Stimulated activated effector memory CD8-positive, alpha-beta T cell treated with anti-CD3 and anti-CD28 coated beads, Interleukin-12 subunit alpha, Interleukin-12 subunit beta, amount 100 ng/mL, for 72 hours (primary cell): ENCODE measurements around the gene PCDHB12.
A peak's percentile ranks its signal among the peaks of the same experiment; 100 is the strongest.
"Not testable (repeated sequence)": the region's sequence is repeated elsewhere in the genome, so short reads cannot be mapped to it uniquely, and the experiment has no call there.

ENCODE experiments used
- ATAC-seq: fragments of 150-1000 bp; cut with Tn5 transposase; 2 replicates; pipeline ENCODE4 v1.10.0; 2021
- DNase-seq, 2 donors: peaks; one replicate each; pipeline ENCODE4 v3.0.0; 2021 to 2022; ENCODE audit warnings: low spot score in 2 of 2
- H3K27ac Mint-ChIP-seq: one replicate; pipeline ENCODE4 v1.8.0; 2022; ENCODE audit warnings: mild to moderate bottlenecking, mixed read lengths
- H3K36me3 Mint-ChIP-seq: one replicate; pipeline ENCODE4 v1.8.0; 2022; ENCODE audit warnings: mild to moderate bottlenecking, mixed read lengths
- H3K4me1 Mint-ChIP-seq: one replicate; pipeline ENCODE4 v1.8.0; 2022; ENCODE audit warnings: mixed read lengths
- H3K4me3 Mint-ChIP-seq: one replicate; pipeline ENCODE4 v1.8.0; 2022; ENCODE audit warnings: mild to moderate bottlenecking, mixed read lengths
- H3K9me3 Mint-ChIP-seq: one replicate; pipeline ENCODE4 v1.8.0; 2022; ENCODE audit warnings: mixed read lengths

Gene PCDHB12

DNA sequence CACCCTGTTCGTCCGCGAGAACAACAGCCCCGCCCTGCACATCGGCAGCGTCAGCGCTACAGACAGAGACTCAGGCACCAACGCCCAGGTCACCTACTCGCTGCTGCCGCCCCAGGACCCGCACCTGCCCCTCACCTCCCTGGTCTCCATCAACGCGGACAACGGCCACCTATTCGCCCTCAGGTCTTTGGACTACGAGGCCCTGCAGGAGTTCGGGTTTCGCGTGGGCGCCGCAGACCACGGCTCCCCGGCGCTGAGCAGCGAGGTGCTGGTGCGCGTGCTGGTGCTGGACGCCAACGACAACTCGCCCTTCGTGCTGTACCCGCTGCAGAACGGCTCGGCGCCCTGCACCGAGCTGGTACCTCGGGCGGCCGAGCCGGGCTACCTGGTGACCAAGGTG lies 27.4 kb downstream of the PCDHB12 start:
- H3K4me1 Mint-ChIP-seq, ATAC-seq, H3K4me3 Mint-ChIP-seq, H3K27ac Mint-ChIP-seq, DNase-seq, H3K36me3 Mint-ChIP-seq: not testable (repeated sequence)
- peaks cover 22% of the 10 kb centered on the region for H3K9me3 Mint-ChIP-seq

DNA sequence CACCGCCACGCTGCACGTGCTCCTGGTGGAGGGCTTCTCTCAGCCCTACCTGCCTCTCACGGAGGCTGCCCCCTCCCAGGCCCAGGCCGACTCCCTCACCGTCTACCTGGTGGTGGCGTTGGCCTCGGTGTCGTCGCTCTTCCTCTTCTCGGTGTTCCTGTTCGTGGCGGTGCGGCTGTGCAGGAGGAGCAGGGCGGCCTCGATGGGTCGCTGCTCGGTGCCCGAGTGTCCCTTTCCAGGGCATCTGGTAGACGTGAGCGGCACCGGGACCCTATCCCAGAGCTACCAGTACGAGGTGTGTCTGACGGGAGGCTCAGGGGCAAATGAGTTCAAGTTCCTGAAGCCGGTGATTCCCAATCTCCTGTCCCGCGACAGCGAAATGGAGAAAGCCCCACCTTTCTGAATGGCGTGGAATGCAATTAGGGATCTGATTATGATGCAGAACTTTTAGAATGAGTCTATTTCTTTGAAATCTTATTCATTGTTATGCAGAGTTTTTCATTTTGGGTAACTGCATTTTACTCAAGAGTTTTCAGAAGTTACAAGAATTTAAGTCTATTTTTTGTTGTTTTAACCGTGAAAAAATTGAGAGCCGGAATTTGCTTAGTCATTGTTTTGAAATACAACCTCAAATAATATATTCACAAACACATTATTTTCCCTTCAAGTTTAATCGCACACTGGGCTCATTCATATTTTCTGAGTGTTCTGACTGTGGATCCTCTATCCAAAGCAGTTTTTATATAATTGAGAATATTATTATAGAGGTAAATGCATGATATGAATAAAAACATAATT lies 28.2 kb downstream of the PCDHB12 start:
- Mint-ChIP-seq H3K9me3 (peaks cover 19% of the 10 kb centered on the region), H3K4me1 (no peaks in the 10 kb centered on the region), H3K36me3 (no peaks in the 10 kb centered on the region), H3K4me3 (no peak overlapping the region), H3K27ac (no peak overlapping the region)
- DNase-seq: no peak
- ATAC-seq: no peak

DNA sequence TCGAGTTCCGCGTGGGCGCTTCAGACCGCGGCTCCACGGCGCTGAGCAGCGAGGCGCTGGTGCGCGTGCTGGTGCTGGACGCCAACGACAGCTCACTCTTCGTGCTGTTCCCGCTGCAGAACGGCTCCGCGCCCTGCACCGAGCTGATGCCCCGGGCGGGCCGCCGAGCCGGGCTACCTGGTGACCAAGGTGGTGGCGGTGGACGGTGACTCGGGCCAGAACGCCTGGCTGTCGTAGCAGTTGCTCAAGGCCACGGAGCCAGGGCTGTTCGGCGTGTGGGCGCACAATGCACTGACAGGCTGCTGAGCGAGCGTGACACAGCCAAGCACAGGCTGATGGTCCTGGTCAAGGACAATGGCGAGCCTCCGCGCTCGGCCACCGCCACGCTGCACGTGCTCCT lies 33.0 kb downstream of the PCDHB12 start:
- Mint-ChIP-seq H3K9me3 (peaks cover 23% of the 10 kb centered on the region), H3K27ac (no peak overlapping the region), H3K4me3 (no peak overlapping the region), H3K4me1 (peaks cover 4% of the 10 kb centered on the region), H3K36me3 (no peaks in the 10 kb centered on the region)
- no peak for ATAC-seq
- no peak for DNase-seq

DNA sequence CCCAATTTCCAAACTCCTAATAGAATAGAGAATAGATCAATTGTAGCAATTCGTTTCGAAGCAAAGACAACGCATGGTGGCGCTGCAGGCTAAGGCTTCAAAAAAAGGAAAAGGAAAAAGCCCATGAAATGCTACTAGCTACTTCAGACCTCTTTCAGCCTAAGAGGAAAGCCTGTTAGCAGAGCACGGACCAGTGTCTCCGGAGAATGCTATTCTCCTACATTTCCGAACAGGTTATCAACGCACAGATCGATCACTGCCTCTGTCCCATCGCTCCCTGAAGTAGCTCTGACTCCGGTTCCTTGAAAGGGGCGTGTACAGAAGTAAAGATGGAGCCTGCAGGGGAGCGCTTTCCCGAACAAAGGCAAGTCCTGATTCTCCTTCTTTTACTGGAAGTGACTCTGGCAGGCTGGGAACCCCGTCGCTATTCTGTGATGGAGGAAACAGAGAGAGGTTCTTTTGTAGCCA lies 36.8 kb downstream of the PCDHB12 start, which contains the start of gene PCDHB15:
Gene PCDHB15, plus strand, starts transcription at position 146 of the 468 bp plus-strand sequence. Its CDS starts 184 bp downstream, at position 330.
- peak within 1 kb of the TSS; percentile 23 for H3K4me3 Mint-ChIP-seq
- peaks cover 33% of the 10 kb centered on the region for H3K9me3 Mint-ChIP-seq
- DNase-seq: no peak
- H3K27ac Mint-ChIP-seq: no peak within 1 kb of the TSS
- no peaks in the 10 kb centered on the region for H3K36me3 Mint-ChIP-seq
- ATAC-seq: no peak
- peaks cover 4% of the 10 kb centered on the region for H3K4me1 Mint-ChIP-seq

DNA sequence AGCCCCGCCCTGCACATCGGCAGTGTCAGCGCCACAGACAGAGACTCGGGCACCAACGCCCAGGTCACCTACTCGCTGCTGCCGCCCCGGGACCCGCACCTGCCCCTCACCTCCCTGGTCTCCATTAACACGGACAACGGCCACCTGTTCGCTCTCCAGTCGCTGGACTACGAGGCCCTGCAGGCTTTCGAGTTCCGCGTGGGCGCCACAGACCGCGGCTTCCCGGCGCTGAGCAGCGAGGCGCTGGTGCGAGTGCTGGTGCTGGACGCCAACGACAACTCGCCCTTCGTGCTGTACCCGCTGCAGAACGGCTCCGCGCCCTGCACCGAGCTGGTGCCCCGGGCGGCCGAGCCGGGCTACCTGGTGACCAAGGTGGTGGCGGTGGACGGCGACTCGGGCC lies 38.5 kb downstream of the PCDHB12 start:
- not testable (repeated sequence) for H3K27ac Mint-ChIP-seq, H3K4me1 Mint-ChIP-seq
- H3K9me3 Mint-ChIP-seq: peaks cover 28% of the 10 kb centered on the region

DNA sequence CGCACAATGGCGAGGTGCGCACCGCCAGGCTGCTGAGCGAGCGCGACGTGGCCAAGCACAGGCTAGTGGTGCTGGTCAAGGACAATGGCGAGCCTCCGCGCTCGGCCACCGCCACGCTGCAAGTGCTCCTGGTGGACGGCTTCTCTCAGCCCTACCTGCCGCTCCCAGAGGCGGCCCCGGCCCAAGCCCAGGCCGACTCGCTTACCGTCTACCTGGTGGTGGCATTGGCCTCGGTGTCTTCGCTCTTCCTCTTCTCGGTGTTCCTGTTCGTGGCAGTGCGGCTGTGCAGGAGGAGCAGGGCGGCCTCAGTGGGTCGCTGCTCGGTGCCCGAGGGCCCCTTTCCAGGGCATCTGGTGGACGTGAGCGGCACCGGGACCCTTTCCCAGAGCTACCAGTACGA lies 38.9 kb downstream of the PCDHB12 start:
- peaks cover 27% of the 10 kb centered on the region for H3K9me3 Mint-ChIP-seq
- not testable (repeated sequence) for H3K36me3 Mint-ChIP-seq, ATAC-seq, H3K4me3 Mint-ChIP-seq, H3K27ac Mint-ChIP-seq, H3K4me1 Mint-ChIP-seq, DNase-seq

More for the DNA sequence above, 38.5 kb downstream of the PCDHB12 start:
- DNase-seq, H3K36me3 Mint-ChIP-seq, ATAC-seq, H3K4me3 Mint-ChIP-seq: not testable (repeated sequence)

DNA sequence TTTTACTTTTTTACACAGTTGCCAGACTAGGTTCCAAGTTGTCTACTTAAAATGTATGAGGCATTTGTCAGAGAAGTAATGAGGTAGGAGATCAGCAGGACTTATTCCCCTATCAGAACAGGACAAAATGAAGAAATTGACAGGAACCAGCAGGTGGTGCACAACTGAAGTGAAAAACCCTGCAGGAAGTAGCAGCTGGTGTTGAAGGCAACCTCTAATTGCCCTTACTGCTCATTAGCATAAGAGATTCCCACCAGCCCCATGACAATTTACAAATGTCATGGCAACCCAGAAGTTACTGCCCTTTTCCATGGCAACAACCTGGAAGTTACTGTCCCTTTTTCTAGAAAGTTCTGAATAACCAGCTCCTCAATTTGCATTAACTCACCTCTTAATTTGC lies 42.1 kb downstream of the PCDHB12 start:
- ATAC-seq (no peak), DNase-seq (no peak)
- Mint-ChIP-seq H3K4me3 (no peak overlapping the region), H3K36me3 (no peaks in the 10 kb centered on the region), H3K27ac (no peak overlapping the region), H3K9me3 (peaks cover 28% of the 10 kb centered on the region), H3K4me1 (no peaks in the 10 kb centered on the region)

DNA sequence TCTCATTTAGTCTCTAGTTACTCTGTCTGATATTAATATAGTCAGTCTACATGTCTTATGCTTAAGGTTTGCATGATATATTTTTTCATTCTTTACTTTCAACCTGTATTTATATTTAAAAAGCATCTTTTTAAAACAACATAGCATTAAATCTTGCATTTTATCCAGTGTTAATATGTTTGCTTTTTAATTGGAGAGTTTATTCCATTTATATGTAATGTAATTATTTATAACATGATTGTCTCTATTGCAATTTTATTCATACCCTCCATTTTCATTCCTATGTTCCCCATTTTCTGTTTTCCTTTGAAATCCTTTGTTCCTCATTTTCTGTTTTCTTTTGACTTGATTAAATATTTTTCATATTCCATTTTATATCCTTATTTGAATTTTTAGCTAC lies 49.9 kb downstream of the PCDHB12 start:
- no peak for ATAC-seq
- peaks cover 46% of the 10 kb centered on the region for H3K9me3 Mint-ChIP-seq

DNA sequence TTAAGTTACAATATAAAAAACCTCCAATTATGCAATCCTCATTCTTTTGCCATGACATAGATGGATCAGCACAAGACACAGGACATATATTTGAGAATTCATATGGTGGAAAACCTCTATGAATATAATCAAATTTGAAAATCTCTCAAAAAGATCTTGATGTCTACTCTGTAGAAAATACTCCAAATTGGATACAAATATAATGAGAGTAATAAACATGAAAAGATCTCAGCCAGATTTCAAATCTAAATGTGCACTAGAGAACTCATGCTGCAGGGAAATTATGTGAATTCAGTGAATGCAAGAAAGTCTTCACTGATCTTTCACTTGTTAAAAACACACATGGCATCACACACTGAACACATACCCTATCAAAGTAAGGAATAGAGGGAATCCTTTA lies 50.4 kb downstream of the PCDHB12 start:
- no peak for DNase-seq
- Mint-ChIP-seq H3K4me3 (no peak overlapping the region), H3K27ac (no peak overlapping the region), H3K4me1 (no peaks in the 10 kb centered on the region), H3K36me3 (no peaks in the 10 kb centered on the region), H3K9me3 (peaks cover 48% of the 10 kb centered on the region)
- ATAC-seq: no peak

More for the DNA sequence above, 49.9 kb downstream of the PCDHB12 start:
- DNase-seq: no peak
- Mint-ChIP-seq H3K4me3 (no peak overlapping the region), H3K27ac (no peak overlapping the region), H3K4me1 (no peaks in the 10 kb centered on the region), H3K36me3 (no peaks in the 10 kb centered on the region)

DNA sequence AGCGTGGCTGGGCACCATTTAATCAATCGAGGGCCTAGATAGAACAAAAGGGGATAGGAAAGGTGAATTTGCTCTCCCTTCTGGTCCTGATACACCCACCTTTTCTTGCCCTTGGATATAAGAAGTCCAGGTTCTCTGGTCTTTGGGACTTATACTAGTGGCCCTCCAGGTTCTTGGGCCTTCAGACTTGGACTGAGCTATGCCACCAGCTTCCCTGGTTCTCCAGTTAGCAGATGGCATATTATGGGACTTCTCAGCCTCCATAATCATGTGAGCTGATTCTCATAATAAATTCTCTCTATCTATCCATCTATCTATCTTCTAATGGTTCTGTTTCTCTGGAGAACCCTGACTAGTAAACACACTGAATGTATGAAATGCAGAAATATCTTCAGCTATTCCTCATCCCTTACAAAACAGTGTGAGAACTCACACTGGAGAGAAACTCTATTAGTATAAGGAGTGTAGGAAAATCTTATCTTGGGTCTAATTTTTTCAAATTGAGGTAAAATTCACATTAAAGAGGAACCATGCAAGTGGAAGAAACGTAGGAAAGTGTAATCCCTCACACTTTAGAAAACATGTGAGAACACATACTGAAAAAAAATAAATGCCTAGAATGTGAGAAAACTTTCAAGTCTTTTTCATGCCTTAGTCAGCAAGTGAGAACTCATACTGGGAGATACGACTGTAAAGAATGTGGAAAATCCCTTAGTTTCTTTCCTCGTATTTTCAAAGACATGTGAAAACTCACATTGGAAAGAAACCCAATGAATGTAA lies 52.1 kb downstream of the PCDHB12 start:
- Mint-ChIP-seq H3K4me3 (no peak overlapping the region), H3K36me3 (no peaks in the 10 kb centered on the region), H3K9me3 (peaks cover 46% of the 10 kb centered on the region), H3K27ac (no peak overlapping the region), H3K4me1 (no peaks in the 10 kb centered on the region)
- no peak for DNase-seq
- ATAC-seq: no peak

DNA sequence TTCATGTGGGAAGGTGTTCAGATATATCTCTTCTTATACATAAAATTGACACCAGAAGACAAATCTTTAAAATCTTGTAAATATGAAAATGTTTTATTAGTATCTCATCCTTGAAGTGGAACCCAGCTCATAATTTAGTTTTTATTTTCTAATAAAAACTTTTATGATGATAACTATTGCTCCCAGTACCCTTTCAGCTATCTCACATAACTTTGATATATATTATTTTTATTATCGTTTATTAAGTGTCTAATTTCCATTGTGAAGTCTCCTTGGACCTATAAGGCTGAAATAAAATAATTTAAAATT lies 52.7 kb downstream of the PCDHB12 start:
- DNase-seq (no peak), ATAC-seq (no peak)
- Mint-ChIP-seq H3K4me1 (no peaks in the 10 kb centered on the region), H3K36me3 (no peaks in the 10 kb centered on the region), H3K9me3 (peaks cover 49% of the 10 kb centered on the region), H3K4me3 (no peak overlapping the region), H3K27ac (no peak overlapping the region)
